GM12864 (cell line): Measurements from ENCODE around the gene CLDN22.

Experiments used
- DNase-seq: peaks from one replicate; pipeline ENCODE4 v3.0.0-alpha.2; 2011; ENCODE audit warnings: low read depth
- H3K4me3 ChIP-seq: 2 replicates; pipeline ENCODE4 v1.5.1; 2011; ENCODE audit warnings: mild to moderate bottlenecking, low read depth, low read length, control low read depth
- TF ChIP-seq, protein P1 (sequence below): IDR thresholded peaks from 2 replicates; pipeline ENCODE4 v1.5.1; 2011; ENCODE audit warnings: low read depth, mild to moderate bottlenecking, moderate library complexity, low read length, control low read depth, inconsistent platforms; ENCODE audit errors: missing control alignments

CLDN22 gene

DNA sequence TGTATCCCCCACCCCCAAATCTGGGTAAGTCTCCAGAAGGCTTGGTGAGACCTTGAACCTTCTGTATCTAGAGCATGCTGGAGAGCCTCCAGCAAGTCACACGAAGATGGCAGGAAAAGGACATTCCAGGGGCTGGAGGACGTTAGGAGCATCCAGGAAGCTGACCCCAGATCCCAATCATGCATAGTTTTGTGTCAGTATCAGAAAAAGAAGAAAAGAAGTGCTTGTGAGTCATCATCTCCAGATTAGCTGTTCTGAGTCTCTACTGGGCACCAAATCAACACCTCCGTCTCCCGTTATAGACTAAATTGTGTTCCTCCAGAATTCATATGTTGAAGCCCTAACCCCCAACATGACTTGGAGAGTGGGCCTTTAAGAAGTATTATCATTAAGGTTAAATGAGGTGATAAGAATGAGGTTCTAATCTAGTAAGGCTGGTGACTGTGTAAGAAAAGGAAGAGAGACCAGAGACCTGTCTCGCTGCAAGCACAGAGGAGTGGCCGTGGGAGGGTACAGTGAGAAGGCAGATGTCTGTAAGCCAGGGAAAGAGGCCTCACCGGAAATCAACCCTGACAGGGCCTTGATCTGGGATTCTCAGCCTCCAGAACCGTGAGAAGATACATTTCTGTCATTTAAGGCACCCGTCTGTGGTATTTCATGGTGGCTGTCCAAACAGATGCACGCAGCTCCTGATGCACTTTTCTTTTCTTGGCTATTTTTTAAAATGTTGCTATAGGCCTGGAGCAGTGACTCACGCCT, 40.3 kb upstream of the CLDN22 start:
- TF ChIP-seq, protein P1, sequence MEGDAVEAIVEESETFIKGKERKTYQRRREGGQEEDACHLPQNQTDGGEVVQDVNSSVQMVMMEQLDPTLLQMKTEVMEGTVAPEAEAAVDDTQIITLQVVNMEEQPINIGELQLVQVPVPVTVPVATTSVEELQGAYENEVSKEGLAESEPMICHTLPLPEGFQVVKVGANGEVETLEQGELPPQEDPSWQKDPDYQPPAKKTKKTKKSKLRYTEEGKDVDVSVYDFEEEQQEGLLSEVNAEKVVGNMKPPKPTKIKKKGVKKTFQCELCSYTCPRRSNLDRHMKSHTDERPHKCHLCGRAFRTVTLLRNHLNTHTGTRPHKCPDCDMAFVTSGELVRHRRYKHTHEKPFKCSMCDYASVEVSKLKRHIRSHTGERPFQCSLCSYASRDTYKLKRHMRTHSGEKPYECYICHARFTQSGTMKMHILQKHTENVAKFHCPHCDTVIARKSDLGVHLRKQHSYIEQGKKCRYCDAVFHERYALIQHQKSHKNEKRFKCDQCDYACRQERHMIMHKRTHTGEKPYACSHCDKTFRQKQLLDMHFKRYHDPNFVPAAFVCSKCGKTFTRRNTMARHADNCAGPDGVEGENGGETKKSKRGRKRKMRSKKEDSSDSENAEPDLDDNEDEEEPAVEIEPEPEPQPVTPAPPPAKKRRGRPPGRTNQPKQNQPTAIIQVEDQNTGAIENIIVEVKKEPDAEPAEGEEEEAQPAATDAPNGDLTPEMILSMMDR: no peak
- no peak for DNase-seq
- H3K4me3 ChIP-seq: no peak overlapping the region

DNA sequence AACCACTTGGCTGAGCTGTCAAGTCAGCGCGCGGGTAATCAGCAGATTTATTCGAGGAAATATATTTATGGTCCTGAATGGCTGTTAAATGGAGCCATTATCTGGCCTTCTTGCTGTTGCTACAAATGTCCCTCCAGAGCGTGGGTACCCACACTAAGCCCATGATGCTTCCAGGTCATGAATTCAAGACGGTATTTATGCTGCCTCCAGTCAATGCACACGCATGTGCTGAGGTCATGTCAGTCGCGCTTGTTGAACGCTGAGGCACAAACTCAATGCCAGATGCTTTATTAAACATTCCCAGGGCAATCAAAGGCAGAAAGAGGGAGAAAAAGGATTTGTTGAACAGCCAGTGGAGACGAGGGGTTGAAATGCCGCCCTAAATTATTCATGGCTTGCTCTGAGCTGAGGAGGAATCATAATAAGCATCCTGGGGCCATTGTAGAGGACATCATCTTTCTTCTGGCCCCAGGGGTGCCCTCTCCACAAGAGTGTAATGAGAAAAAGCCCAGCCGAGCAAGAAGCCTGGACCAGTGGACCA, 38.2 kb upstream of the CLDN22 start:
- TF ChIP-seq, protein P1: no peak

DNA sequence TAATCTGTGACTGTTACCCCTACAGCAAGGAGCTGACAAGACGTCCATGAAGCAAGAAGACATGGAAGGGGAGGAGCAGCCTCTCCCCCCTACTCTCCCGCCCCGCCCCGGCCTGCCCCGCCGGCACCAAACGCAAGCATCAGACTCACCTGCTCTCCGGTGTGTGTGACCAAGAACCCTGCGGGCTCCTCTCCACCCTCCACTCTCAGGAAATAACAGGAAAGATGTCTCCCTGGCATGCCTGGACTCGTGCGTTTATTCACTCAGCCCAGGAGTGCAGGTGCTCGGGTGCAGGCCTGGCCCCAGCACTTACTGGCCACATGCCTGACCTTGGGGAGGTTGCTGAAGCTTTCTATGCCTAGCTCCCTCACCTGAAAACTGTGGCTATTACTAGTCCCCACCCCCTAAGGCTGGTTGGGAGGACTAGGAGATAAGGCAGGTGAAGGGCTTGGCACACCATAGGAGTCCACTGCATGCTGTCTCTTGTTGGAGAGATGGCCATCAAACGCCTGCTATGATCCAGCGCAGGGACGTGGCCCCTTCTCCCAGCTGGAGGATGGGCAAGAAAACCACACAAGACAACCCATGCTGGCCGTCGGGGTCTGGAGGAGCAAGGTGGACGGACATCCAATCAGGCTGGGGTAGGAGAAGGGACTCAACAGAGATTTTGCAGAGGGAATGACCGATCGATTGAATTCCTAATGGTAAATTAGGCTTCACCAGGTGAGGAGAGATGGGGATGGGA, 37.0 kb upstream of the CLDN22 start:
- no peak overlapping the region for H3K4me3 ChIP-seq
- DNase-seq: no peak
- TF ChIP-seq, protein P1: no peak

More for the DNA sequence above, 38.2 kb upstream of the CLDN22 start:
- DNase-seq: no peak
- no peak overlapping the region for H3K4me3 ChIP-seq

DNA sequence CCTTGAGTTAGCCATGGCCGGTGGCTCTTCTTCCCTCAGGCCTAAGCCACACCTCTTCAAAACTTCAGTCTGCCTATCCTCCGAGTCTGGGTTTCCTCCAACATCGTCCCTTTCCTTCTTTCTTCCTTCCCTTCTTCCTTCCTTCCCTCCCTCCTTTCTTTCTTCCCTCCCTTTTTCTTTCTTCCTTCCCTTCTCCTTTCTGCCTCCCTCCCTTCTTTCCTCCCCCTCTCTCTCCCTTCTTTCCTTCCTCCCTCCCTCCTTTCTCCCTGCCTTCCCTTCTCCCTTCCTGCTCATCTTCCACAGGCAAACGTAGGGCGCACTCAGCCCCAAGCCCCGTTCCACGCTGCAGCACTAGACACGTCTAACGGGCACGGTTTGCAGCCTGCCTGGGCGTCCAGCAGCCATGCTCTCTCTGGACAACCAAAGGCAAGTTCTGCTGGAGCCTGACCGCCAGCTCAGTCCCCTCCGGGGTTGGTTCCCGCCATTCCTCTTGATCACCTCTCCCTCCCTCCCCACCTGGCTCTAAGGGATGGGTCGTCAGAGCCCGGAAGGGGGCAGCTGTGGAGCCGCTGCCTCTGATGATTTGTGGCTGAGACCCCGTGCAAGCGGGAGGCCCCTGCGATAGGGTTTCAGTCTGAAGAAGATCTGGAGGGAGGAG, 36.2 kb upstream of the CLDN22 start:
- TF ChIP-seq, protein P1: no peak
- no peak for DNase-seq
- no peak overlapping the region for H3K4me3 ChIP-seq

DNA sequence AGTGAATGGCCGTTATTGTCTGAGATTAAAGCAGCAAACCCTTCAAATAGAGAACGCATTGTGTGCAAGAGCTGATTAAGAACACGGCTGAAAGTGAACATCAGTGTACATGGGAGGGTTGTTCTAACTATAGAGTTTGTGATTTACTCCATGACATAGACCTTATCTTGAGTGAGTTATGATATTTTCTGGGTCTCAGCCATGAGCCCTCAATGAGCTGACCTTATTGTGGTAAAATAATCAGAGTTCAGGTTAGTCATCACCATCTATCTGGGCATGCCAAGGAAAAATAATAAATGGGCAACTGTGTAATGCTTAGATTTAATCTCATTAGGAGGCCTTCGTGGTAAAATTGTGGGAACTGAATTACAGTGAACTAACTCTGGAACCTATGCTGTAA, 35.3 kb upstream of the CLDN22 start:
- TF ChIP-seq, protein P1: no peak
- H3K4me3 ChIP-seq: no peak overlapping the region
- no peak for DNase-seq

DNA sequence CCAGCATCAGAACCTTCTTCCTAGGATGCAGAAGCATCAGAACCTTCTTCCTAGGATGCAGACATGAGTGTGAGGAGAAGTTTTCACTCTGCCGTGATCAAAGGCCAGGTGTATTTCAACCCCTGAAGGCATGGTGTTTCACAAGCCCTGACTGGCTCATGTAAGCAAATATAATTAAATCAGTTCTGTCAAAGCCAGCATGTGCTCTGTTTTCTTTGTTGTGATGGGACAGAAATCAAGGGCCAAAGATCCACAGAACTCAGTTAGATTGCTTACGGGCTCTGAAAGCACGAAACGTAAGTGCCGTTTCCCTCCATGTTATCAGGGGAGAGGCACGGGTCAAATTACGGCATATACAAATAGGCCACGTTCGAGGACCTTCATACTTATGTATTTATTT, 34.1 kb upstream of the CLDN22 start:
- TF ChIP-seq, protein P1: no peak
- no peak for DNase-seq
- H3K4me3 ChIP-seq: no peak overlapping the region
